CD4-positive, alpha-beta T cell (primary cell): Measurements from ENCODE around the gene TTC28. TPM values are rescaled to one million over a fixed set of nuclear protein-coding genes. Genes with fewer than 3 reads are reported as not detected.

ENCODE experiments used
- ATAC-seq: fragments of 200-7000 bp; cut with Tn5 transposase; one replicate; pipeline ENCODE4 v1.10.0; 2022; ENCODE audit warnings: mild to moderate bottlenecking; ENCODE audit not compliant: poor library complexity
- CTCF ChIA-PET: fragments of 350-600 bp; sonication (Branson Sonifier 250); formaldehyde crosslinking; loops from one replicate; lab custom pipeline; 2021; ENCODE audit warnings: antibody characterized with exemption, inconsistent platforms; lab: Charles Lee
- POLR2A ChIA-PET: fragments of 350-600 bp; sonication (Branson Sonifier 250); formaldehyde crosslinking; loops from one replicate; lab custom pipeline; 2021; ENCODE audit warnings: antibody characterized with exemption, inconsistent platforms; lab: Charles Lee
- DNase-seq, 14 experiments: peaks; one replicate each; pipeline ENCODE4 v3.0.0-alpha.2; 2013 to 2020; ENCODE audit warnings: mixed read lengths in 2 of 14
- H3K27ac ChIP-seq, 2 donors: one replicate each; pipeline versions ENCODE4 v1.5.1 to v1.7.0; 2013; ENCODE audit warnings: low read length in 2 of 2, low read depth in 1 of 2, mild to moderate bottlenecking in 1 of 2
- H3K27me3 ChIP-seq, 2 experiments: 1 replicate in 1 of 2; 2 replicates in 1 of 2; pipeline versions ENCODE4 v1.6.1 to v1.7.0; 2013; ENCODE audit warnings: low read length in 2 of 2, control low read depth in 1 of 2, mild to moderate bottlenecking in 1 of 2, moderate library complexity in 1 of 2; ENCODE audit not compliant: insufficient read depth in 2 of 2, control insufficient read depth in 1 of 2
- H3K36me3 ChIP-seq: one replicate; pipeline ENCODE4 v1.6.1; 2013; ENCODE audit warnings: low read length, control low read depth; ENCODE audit not compliant: insufficient read depth
- H3K4me1 ChIP-seq: one replicate; pipeline ENCODE4 v1.6.1; 2013; ENCODE audit warnings: low read length, control low read depth; ENCODE audit not compliant: insufficient read depth
- H3K4me3 ChIP-seq: one replicate; pipeline ENCODE4 v1.5.1; 2013; ENCODE audit warnings: mild to moderate bottlenecking, low read length, moderate library complexity
- H3K9me3 ChIP-seq, 2 experiments: 1 replicate in 1 of 2; 2 replicates in 1 of 2; pipeline versions ENCODE4 v1.6.1 to v1.7.0; 2013; ENCODE audit warnings: low read length in 2 of 2, mild to moderate bottlenecking in 2 of 2, control low read depth in 1 of 2, moderate library complexity in 1 of 2; ENCODE audit not compliant: control insufficient read depth in 1 of 2, insufficient read depth in 1 of 2
- H3K27ac Mint-ChIP-seq: one replicate; pipeline ENCODE4 v1.8.0; 2020; ENCODE audit warnings: mixed read lengths
- H3K27me3 Mint-ChIP-seq: one replicate; pipeline ENCODE4 v1.8.0; 2021; ENCODE audit warnings: mixed read lengths
- H3K36me3 Mint-ChIP-seq: one replicate; pipeline ENCODE4 v1.8.0; 2021; ENCODE audit warnings: low read depth, mixed read lengths
- H3K4me1 Mint-ChIP-seq: one replicate; pipeline ENCODE4 v1.8.0; 2021; ENCODE audit warnings: low read depth, mixed read lengths
- H3K4me3 Mint-ChIP-seq: one replicate; pipeline ENCODE4 v1.8.0; 2020; ENCODE audit warnings: mild to moderate bottlenecking, mixed read lengths
- H3K9me3 Mint-ChIP-seq: one replicate; pipeline ENCODE4 v1.8.0; 2020; ENCODE audit warnings: mixed read lengths
- intact Hi-C, 2 experiments: fragments of 100-400 bp; cut with DNase I in 1 of 2; cut with micrococcal nuclease in 1 of 2; formaldehyde crosslinking; loops; one replicate each; pipeline versions ENCODE4 v1.15.1 to v1.9.0; 2023 to 2025; cut with DNase I, micrococcal nuclease
- total RNA-seq, 174 experiments: library from RNA in 2 of 174; stranded (reverse) in 2 of 174; gene quantifications; one replicate each; pipeline ENCODE4 v1.2.3 and lab custom pipeline; 2021 to 2026
- TF ChIP-seq, protein P1 (sequence below): fragments of 200-600 bp; IDR thresholded peaks from one replicate; pipeline ENCODE4 v1.8.0; 2022; ENCODE audit warnings: antibody characterized with exemption, mild to moderate bottlenecking

TTC28 gene
- total RNA-seq, 2 experiments from 2014 or later: 4.6 to 5.7 TPM

GRCh38 chr22:28425211-28425610 is 254.4 kb downstream of the TTC28 start:
- intact Hi-C loops: no loop called here
- no peak overlapping the region for H3K4me3 ChIP-seq

GRCh38 chr22:28424427-28425080 is 255.1 kb downstream of the TTC28 start:
- no peak overlapping the region for H3K27ac ChIP-seq
- H3K9me3 ChIP-seq: no peaks in the 10 kb centered on the region
- no peaks in the 10 kb centered on the region for H3K36me3 Mint-ChIP-seq
- no peak overlapping the region for H3K27ac Mint-ChIP-seq
- H3K4me3 ChIP-seq: no peak overlapping the region
- TF ChIP-seq, protein P1, sequence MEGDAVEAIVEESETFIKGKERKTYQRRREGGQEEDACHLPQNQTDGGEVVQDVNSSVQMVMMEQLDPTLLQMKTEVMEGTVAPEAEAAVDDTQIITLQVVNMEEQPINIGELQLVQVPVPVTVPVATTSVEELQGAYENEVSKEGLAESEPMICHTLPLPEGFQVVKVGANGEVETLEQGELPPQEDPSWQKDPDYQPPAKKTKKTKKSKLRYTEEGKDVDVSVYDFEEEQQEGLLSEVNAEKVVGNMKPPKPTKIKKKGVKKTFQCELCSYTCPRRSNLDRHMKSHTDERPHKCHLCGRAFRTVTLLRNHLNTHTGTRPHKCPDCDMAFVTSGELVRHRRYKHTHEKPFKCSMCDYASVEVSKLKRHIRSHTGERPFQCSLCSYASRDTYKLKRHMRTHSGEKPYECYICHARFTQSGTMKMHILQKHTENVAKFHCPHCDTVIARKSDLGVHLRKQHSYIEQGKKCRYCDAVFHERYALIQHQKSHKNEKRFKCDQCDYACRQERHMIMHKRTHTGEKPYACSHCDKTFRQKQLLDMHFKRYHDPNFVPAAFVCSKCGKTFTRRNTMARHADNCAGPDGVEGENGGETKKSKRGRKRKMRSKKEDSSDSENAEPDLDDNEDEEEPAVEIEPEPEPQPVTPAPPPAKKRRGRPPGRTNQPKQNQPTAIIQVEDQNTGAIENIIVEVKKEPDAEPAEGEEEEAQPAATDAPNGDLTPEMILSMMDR: no peak
- H3K27me3 ChIP-seq: no peaks in the 10 kb centered on the region
- DNase-seq: no peak
- no peak overlapping the region for H3K4me3 Mint-ChIP-seq
- no peaks in the 10 kb centered on the region for H3K4me1 ChIP-seq
- ATAC-seq: no peak
- intact Hi-C loops: no loop called here
- POLR2A ChIA-PET: no interaction called here
- no peaks in the 10 kb centered on the region for H3K27me3 Mint-ChIP-seq
- H3K9me3 Mint-ChIP-seq: no peaks in the 10 kb centered on the region
- CTCF ChIA-PET: no interaction called here
- no peaks in the 10 kb centered on the region for H3K4me1 Mint-ChIP-seq
- no peaks in the 10 kb centered on the region for H3K36me3 ChIP-seq

More at GRCh38 chr22:28425211-28425610, 254.4 kb downstream of the TTC28 start:
- TF ChIP-seq, protein P1: no peak
- Histone ChIP-seq H3K4me1 (no peaks in the 10 kb centered on the region), H3K36me3 (no peaks in the 10 kb centered on the region), H3K27ac (no peak overlapping the region), H3K9me3 (no peaks in the 10 kb centered on the region), H3K27me3 (no peaks in the 10 kb centered on the region)
- Mint-ChIP-seq H3K4me3 (no peak overlapping the region), H3K27me3 (no peaks in the 10 kb centered on the region), H3K27ac (no peak overlapping the region), H3K9me3 (no peaks in the 10 kb centered on the region), H3K4me1 (no peaks in the 10 kb centered on the region), H3K36me3 (no peaks in the 10 kb centered on the region)
- ChIA-PET POLR2A (no interaction called here), CTCF (no interaction called here)
- no peak for DNase-seq
- no peak for ATAC-seq

- Mint-ChIP-seq H3K4me3 (no peak overlapping the region), H3K36me3 (no peaks in the 10 kb centered on the region), H3K9me3 (no peaks in the 10 kb centered on the region), H3K27ac (no peak overlapping the region), H3K27me3 (no peaks in the 10 kb centered on the region), H3K4me1 (no peaks in the 10 kb centered on the region)
- DNase-seq: no peak
- CTCF ChIA-PET: no interaction called here
- ATAC-seq: no peak
- no peaks in the 10 kb centered on the region for H3K36me3 ChIP-seq
- intact Hi-C loops: no loop called here
- no peaks in the 10 kb centered on the region for H3K9me3 ChIP-seq
- TF ChIP-seq, protein P1: no peak
- POLR2A ChIA-PET: no interaction called here
- no peak overlapping the region for H3K4me3 ChIP-seq
- H3K4me1 ChIP-seq: no peaks in the 10 kb centered on the region
- H3K27ac ChIP-seq: no peak overlapping the region
- H3K27me3 ChIP-seq: no peaks in the 10 kb centered on the region
Measured at GRCh38 chr22:28419919-28420318, 259.7 kb downstream of the TTC28 start.
